RKO (cell line): ENCODE results near the gene MYG1.

ENCODE experiments used
- DNase-seq: peaks from one replicate; pipeline ENCODE4 v3.0.0-alpha.2; 2016; ENCODE audit warnings: low spot score

The MYG1 gene

DNA sequence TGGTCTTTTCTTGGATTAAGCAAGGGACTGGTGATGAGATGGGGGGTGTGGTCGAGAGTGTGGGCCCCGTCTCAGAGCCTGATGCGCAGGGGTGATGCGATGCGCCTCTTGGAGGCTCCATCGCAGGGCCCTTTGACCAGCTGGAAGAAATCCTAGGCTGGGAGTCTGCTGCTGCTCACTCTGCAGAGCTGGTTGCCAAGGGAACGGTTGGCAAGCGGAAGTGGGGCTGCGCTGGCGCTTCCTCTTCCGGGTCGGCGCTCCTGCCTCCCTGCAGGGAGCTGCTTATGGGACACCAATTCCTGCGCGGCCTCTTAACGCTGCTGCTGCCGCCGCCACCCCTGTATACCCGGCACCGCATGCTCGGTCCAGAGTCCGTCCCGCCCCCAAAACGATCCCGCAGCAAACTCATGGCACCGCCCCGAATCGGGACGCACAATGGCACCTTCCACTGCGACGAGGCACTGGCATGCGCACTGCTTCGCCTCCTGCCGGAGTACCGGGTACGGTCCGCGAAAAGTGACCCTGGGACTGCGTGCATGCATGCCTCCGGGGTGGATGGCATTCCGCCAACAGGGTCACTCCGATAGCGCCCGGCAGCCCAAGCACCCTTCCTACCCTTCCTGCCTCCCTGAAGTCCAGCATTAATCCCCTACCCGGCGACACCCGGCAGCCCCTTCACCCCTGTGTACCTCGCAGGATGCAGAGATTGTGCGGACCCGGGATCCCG, at the start of gene MYG1:
MYG1 (plus strand) TSS at position 242 of the 727 bp plus-strand sequence; CDS start at position 285, 43 bp downstream.
- peak; percentile 96 for DNase-seq

- peak; percentile 80 for DNase-seq
Measured at GRCh38 chr12:53251477-53252348, 47.8 kb upstream of the MYG1 start.

GRCh38 chr12:53252349-53252916, 47.1 kb upstream of the MYG1 start:
- DNase-seq = peak; percentile 31

- no peak for DNase-seq
Measured at GRCh38 chr12:53253298-53253697, 46.2 kb upstream of the MYG1 start.

DNA sequence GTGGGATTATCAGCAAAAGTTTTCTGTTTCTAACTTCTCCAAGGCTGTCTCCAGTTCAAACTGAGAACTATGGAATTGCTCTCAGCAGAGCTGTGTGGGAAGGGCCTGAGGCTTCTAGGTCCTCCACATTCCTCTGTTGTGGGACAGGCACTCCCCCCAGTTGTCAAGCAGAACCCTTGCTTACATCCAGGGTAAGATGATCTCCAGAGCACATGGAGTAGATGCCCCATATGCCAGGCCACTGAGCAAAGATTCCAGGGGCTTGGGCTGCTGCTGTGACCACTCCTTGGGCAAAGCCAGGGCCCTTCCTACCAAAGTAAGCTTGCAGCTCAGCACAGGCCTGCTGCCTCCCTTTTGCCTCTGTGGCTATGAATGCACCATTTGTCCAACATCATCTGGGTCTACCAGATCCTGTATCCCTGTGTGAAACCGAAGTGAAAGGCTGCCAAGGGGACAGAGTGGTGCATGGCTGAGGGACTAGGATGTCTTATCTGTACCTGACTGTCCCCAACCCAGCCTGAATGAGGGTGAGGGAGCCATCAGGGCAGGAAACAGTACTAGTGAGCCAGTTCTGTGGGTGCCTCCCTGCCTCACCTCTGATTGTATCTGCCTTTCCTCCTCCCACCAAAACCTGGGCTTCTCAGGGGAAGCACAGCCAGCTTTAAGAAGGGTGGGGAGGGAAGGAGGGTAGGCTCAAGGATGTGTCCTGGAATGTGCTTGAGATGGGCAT, 44.5 kb upstream of the MYG1 start:
- no peak for DNase-seq

GRCh38 chr12:53255996-53256395, 43.5 kb upstream of the MYG1 start:
- DNase-seq = no peak

DNA sequence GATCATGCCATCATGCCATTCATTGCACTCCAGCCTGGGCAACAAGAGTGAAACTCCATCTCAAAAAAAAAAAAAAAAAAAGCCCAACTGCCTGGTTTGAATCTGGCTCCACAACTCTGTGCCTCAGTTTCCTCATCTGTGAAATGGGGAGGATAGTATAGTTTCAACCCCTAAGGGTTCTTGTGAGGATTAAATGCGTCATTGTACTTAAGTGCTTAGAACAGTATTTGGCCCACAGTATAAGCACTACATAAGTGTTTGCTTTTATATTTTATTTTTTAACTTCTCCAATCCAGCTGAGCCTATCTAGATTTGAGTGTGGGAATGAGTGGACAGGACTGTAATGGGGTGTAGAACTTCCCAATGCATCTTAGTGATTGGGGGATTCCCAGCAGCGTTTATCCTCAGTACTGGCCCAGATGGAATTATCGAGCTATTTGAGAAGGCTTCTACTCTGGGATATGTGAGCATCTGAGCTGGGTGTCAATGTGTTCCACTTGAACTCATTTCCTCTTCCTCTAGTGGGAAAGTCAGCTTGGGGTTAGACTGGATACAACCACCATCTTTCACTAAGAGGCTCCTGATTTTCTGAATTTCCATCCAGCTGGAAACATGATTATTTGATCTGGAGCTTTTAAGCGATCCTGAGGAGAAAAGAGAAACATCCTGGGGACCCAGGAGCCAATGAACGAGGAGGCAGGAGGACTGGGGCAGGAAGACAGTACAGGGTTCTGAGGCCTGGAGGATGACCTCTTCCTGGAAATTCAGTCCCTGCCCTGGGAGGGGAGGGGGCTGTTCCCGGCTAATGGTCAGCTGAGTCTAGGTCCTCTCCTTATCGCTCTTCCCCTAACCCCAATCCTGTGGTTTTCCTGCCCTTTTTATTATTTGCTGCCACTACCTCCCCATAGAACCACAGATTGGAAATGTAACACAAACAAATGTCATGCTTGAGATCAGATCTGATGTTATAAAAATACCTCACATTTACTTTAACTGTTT, 40.7 kb upstream of the MYG1 start:
- no peak for DNase-seq

DNA sequence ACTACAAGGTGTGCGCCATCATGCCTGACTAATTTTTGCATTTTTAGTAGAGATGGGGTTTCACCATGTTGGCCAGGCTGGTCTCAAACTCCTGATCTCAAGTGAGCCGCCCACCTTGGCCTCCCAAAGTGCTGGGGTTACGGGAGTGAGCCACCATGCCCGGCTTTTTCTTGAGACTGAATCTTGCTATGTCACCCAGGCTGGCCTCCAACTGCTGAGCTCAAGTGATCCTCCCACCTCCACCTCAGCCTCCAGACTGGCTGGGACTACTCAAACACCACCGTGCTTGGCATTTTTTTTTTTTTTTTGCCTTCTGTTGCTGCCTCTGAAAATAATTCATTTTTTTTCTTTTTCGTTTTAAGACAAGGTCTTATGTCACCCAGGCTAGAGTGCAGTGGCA, 39.6 kb upstream of the MYG1 start:
- no peak for DNase-seq

GRCh38 chr12:53265783-53266182, 33.7 kb upstream of the MYG1 start:
- peak; percentile 47 for DNase-seq

DNA sequence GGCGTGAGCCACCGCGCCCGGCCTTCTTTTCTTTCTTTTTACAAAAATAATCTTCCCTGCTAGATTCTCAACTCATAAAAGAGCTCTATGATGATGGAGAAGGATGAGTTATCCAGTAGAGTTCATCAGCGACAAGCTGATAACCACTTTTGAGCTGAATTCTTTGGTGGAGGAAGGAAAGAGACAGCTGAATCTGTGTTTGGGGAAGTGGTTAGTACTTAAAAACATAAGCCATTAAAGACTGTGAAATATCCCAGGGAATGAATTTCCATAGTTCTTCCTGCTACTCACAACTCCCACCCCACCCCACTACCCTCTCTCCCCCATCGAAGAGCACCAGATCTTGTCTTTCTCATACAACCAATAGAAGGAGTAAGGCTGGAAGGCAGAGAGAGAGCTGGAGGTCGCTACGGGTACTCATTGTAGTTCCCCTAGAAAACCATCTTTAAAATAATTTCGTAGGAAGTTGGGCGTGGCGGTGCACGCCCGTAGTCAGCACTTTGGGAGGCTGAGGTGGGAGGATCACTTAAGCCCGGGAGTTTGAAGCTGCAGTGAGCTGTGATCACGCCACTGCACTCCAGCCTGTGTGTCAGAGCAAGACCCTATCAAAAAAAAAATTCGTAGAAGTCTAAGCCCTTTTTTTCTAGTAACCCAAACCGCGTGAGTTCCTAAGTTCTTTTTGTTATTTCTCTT, 32.0 kb upstream of the MYG1 start:
- DNase-seq = no peak

- peak; percentile 87 for DNase-seq
Measured at GRCh38 chr12:53267999-53268629, 31.4 kb upstream of the MYG1 start, which contains the start of gene ESPL1. ESPL1 (plus strand) TSS chr12:53268299; CDS start chr12:53268767, 468 bp downstream.

DNA sequence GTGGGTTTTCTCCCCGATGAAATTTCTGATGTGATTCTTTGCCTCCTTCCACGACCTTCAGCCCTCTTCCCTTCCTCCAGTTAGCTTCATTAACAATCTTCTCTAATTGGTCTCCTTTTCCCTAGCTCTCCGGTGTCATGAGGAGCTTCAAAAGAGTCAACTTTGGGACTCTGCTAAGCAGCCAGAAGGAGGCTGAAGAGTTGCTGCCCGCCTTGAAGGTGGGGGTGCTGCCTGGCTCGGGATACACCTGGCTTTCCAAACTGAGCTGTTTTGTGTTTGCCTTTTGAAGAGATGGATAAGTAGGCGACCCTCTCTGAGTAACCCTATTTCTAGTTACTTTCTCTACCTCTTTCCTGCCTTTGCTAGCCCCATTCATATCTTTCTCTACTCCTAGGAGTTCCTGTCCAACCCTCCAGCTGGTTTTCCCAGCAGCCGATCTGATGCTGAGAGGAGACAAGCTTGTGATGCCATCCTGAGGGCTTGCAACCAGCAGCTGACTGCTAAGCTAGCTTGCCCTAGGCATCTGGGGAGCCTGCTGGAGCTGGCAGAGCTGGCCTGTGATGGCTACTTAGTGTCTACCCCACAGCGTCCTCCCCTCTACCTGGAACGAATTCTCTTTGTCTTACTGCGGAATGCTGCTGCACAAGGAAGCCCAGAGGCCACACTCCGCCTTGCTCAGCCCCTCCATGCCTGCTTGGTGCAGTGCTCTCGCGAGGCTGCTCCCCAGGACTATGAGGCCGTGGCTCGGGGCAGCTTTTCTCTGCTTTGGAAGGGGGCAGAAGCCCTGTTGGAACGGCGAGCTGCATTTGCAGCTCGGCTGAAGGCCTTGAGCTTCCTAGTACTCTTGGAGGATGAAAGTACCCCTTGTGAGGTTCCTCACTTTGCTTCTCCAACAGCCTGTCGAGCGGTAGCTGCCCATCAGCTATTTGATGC, 30.6 kb upstream of the MYG1 start:
- DNase-seq = no peak

GRCh38 chr12:53274445-53274844, 25.1 kb upstream of the MYG1 start:
- no peak for DNase-seq

GRCh38 chr12:53276511-53276910, 23.0 kb upstream of the MYG1 start:
- no peak for DNase-seq

- DNase-seq = no peak
Measured at GRCh38 chr12:53277981-53278380, 21.5 kb upstream of the MYG1 start.

DNA sequence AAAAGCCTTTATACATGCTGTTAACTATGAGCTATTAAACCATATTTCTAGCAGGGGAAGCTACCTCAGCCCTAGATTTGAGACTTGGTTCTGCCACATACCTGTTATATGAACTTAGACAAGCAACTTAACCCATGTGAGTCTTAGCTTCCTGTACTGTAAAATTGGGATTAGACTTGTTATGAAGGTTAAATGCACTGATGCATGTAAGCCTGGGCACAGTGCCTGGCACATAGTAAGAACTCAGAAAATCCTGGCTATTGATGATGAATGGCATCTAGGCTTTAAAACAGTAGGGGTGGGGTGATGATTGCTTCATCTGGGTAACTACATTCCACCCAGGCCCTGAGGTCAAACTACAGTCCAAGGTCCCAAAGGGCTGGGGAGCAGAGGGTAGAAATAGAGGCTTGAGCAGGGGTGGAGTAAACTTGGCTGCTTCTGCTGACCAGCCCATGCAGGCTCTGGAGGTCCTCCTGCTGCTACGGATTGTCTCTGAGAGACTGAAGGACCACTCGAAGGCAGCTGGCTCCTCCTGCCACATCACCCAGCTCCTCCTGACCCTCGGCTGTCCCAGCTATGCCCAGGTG, 20.1 kb upstream of the MYG1 start:
- no peak for DNase-seq

- no peak for DNase-seq
Measured at GRCh38 chr12:53279888-53280498, 19.5 kb upstream of the MYG1 start.

- no peak for DNase-seq
Measured at GRCh38 chr12:53286448-53286847, 13.0 kb upstream of the MYG1 start.
